B cell (primary cell): Measurements from ENCODE around the gene SLC6A20. TPM values are rescaled to one million over a fixed set of nuclear protein-coding genes. Genes with fewer than 3 reads are reported as not detected.

Source experiments
- ATAC-seq: fragments of 200-7000 bp; cut with Tn5 transposase; one replicate; pipeline ENCODE4 v1.10.0; 2021; ENCODE audit warnings: low read depth, mild to moderate bottlenecking, moderate number of reproducible peaks, moderate library complexity
- CTCF ChIA-PET: fragments of 350-600 bp; sonication (Branson Sonifier 250); formaldehyde crosslinking; loops from one replicate; lab custom pipeline; 2021; ENCODE audit warnings: antibody characterized with exemption, inconsistent platforms; lab: Charles Lee
- POLR2A ChIA-PET: fragments of 350-600 bp; sonication (Branson Sonifier 250); formaldehyde crosslinking; loops from one replicate; lab custom pipeline; 2021; ENCODE audit warnings: antibody characterized with exemption; lab: Charles Lee
- DNase-seq: peaks from one replicate; pipeline ENCODE4 v3.0.0; 2013
- H2AFZ ChIP-seq: 2 replicates; pipeline ENCODE4 v1.6.1; 2012; ENCODE audit warnings: mild to moderate bottlenecking, low read depth, low read length; ENCODE audit not compliant: insufficient read depth, poor library complexity, severe bottlenecking
- H3K27ac ChIP-seq, 2 donors: 1 replicate in 1 of 2; 2 replicates in 1 of 2; pipeline ENCODE4 v1.5.1; 2012 to 2013; ENCODE audit warnings: low read length in 2 of 2, mild to moderate bottlenecking in 2 of 2, moderate library complexity in 1 of 2
- H3K27me3 ChIP-seq, 4 experiments: fragments of 200-600 bp in 1 of 4; sonication (generic) in 1 of 4; replicated peaks in 1 of 4; 1 replicate in 2 of 4; 2 replicates in 2 of 4; pipeline versions ENCODE4 v1.6.1 to v1.7.0; 2013 to 2016; ENCODE audit warnings: low read length in 3 of 4, mild to moderate bottlenecking in 2 of 4, mixed read lengths in 1 of 4, moderate library complexity in 1 of 4; ENCODE audit not compliant: insufficient read depth in 4 of 4, control insufficient read depth in 3 of 4; ENCODE audit errors: control extremely low read depth in 1 of 4
- H3K36me3 ChIP-seq, 2 experiments: replicated peaks in 1 of 2; 1 replicate in 1 of 2; 2 replicates in 1 of 2; pipeline versions ENCODE4 v1.6.1 to v1.7.1; 2013; ENCODE audit warnings: low read length in 1 of 2; ENCODE audit not compliant: insufficient read depth in 2 of 2, control insufficient read depth in 1 of 2; ENCODE audit errors: control extremely low read depth in 1 of 2, extremely low read depth in 1 of 2
- H3K4me1 ChIP-seq, 2 donors: fragments of 200-600 bp in 1 of 2; sonication (generic) in 1 of 2; 1 replicate in 1 of 2; 2 replicates in 1 of 2; pipeline versions ENCODE4 v1.5.1 to v1.6.1; 2013 to 2017; ENCODE audit warnings: low read length in 2 of 2; ENCODE audit not compliant: control insufficient read depth in 2 of 2, insufficient read depth in 2 of 2
- H3K4me2 ChIP-seq: replicated peaks from 2 replicates; pipeline ENCODE3; 2012; ENCODE audit warnings: mild to moderate bottlenecking, low read depth, low read length; ENCODE audit not compliant: poor library complexity, severe bottlenecking
- H3K4me3 ChIP-seq, 5 experiments: fragments of 200-600 bp in 1 of 5; sonication (generic) in 1 of 5; 1 replicate in 3 of 5; 2 replicates in 2 of 5; pipeline versions ENCODE4 v1.5.1 to v1.7.0; 2011 to 2016; ENCODE audit warnings: low read length in 4 of 5, mild to moderate bottlenecking in 4 of 5, low read depth in 2 of 5, control low read depth in 1 of 5, moderate library complexity in 1 of 5; ENCODE audit not compliant: insufficient read depth in 1 of 5; ENCODE audit errors: control extremely low read depth in 1 of 5, extremely low read depth in 1 of 5
- H3K79me2 ChIP-seq: fragments of 200-600 bp; sonication (generic); one replicate; pipeline ENCODE4 v1.6.0; 2016; ENCODE audit warnings: low read length; ENCODE audit not compliant: control insufficient read depth, insufficient read depth
- H3K9ac ChIP-seq: fragments of 200-600 bp; sonication (generic); 2 replicates; pipeline ENCODE4 v1.6.1; 2017; ENCODE audit warnings: mild to moderate bottlenecking, low read length, moderate library complexity
- H3K9me3 ChIP-seq, 3 donors: one replicate each; pipeline versions ENCODE4 v1.6.1 to v1.7.1; 2013; ENCODE audit warnings: low read length in 2 of 3; ENCODE audit not compliant: control insufficient read depth in 2 of 3, insufficient read depth in 1 of 3; ENCODE audit errors: control extremely low read depth in 1 of 3
- H4K20me1 ChIP-seq: 2 replicates; pipeline ENCODE4 v1.6.0; 2012; ENCODE audit warnings: mild to moderate bottlenecking, low read length; ENCODE audit not compliant: insufficient read depth, control insufficient read depth, poor library complexity, severe bottlenecking
- H3K27ac Mint-ChIP-seq: one replicate; pipeline ENCODE4 v1.8.0; 2021; ENCODE audit warnings: mixed read lengths
- H3K27me3 Mint-ChIP-seq: one replicate; pipeline ENCODE4 v1.8.0; 2021; ENCODE audit warnings: mixed read lengths
- H3K4me1 Mint-ChIP-seq: one replicate; pipeline ENCODE4 v1.8.0; 2021; ENCODE audit warnings: mixed read lengths
- H3K4me3 Mint-ChIP-seq: one replicate; pipeline ENCODE4 v1.8.0; 2021; ENCODE audit warnings: mixed read lengths
- H3K9me3 Mint-ChIP-seq: one replicate; pipeline ENCODE4 v1.8.0; 2022; ENCODE audit warnings: mixed read lengths; ENCODE audit not compliant: insufficient read depth
- CTCF ChIP-seq: fragments of 200-600 bp; IDR thresholded peaks from one replicate; pipeline ENCODE4 v1.8.0; 2022; ENCODE audit warnings: antibody characterized with exemption, mild to moderate bottlenecking
- EZH2 ChIP-seq: IDR thresholded peaks from 2 replicates; pipeline ENCODE4 v1.6.1; 2012; ENCODE audit warnings: borderline replicate concordance, low read depth, mild to moderate bottlenecking, moderate library complexity, low read length; ENCODE audit not compliant: insufficient read depth, poor library complexity, severe bottlenecking
- WGBS: methylation state at CpG from one replicate; pipeline ENCODE4 v1.1.5; 2013; ENCODE audit warnings: missing lambda C conversion rate; ENCODE audit not compliant: insufficient coverage; 5-methylcytosine and 5-hydroxymethylcytosine counted together
- intact Hi-C: fragments of 100-400 bp; cut with micrococcal nuclease; formaldehyde crosslinking; loops from one replicate; pipeline ENCODE4 v1.10.0; 2022
- polyA plus RNA-seq: library from polyadenylated mRNA; depleted of rRNA; stranded (reverse); fragments of >200 nt; gene quantifications from 2 replicates; pipeline ENCODE4 v1.2.3, GENCODE V29; 2012
- total RNA-seq, 2 donors: library from RNA; stranded (reverse); fragments of 120-200 nt in 1 of 2; gene quantifications; 1 replicate in 1 of 2; 2 replicates in 1 of 2; pipeline versions ENCODE4 v1.2.3 to v1.2.4, GENCODE V29; 2013 to 2022

Gene SLC6A20
- total and polyA plus RNA-seq, 2 donors (not counting 1 experiment from before 2014, with no cell fraction given), result 0.32 TPM; not detected in 1

- no peaks in the 10 kb centered on the region for H3K9me3 ChIP-seq
- CTCF ChIA-PET, result interaction anchor here (0.7 kb wide), 1 partner anchor 60 kb away, joined by 3 read pairs; no protein-coding TSS in a partner anchor
- peaks cover 1 to 50% of the 10 kb centered on the region in 2 experiments for H3K36me3 ChIP-seq
- no peaks in the 10 kb centered on the region for H3K27me3 ChIP-seq
- WGBS, result no CpG with 5 or more reads among the region's 3 CpGs
- Mint-ChIP-seq H3K4me3 (no peak overlapping the region), H3K27ac (no peak overlapping the region), H3K27me3 (no peaks in the 10 kb centered on the region), H3K9me3 (no peaks in the 10 kb centered on the region), H3K4me1 (no peaks in the 10 kb centered on the region)
- H4K20me1 ChIP-seq, result no peaks in the 10 kb centered on the region
- no peaks in the 10 kb centered on the region for H3K79me2 ChIP-seq
- no peak overlapping the region for H3K4me2 ChIP-seq
- no peak overlapping the region for H2AFZ ChIP-seq
- no peak overlapping the region for H3K9ac ChIP-seq
- H3K4me3 ChIP-seq, result no peak overlapping the region
- no peaks in the 10 kb centered on the region for H3K4me1 ChIP-seq
- intact Hi-C loops, result loop anchor here (2.0 kb wide), 1 partner anchor 13 kb away; no protein-coding TSS in a partner anchor
- no peak for ATAC-seq
- POLR2A ChIA-PET, result no interaction called here
- H3K27ac ChIP-seq, result no peak overlapping the region
- TF ChIP-seq EZH2 (no peak), CTCF (no peak)
- no peak for DNase-seq
These were observed 76.5 kb downstream of the SLC6A20 start for GRCh38 chr3:45719655-45720487.

DNA sequence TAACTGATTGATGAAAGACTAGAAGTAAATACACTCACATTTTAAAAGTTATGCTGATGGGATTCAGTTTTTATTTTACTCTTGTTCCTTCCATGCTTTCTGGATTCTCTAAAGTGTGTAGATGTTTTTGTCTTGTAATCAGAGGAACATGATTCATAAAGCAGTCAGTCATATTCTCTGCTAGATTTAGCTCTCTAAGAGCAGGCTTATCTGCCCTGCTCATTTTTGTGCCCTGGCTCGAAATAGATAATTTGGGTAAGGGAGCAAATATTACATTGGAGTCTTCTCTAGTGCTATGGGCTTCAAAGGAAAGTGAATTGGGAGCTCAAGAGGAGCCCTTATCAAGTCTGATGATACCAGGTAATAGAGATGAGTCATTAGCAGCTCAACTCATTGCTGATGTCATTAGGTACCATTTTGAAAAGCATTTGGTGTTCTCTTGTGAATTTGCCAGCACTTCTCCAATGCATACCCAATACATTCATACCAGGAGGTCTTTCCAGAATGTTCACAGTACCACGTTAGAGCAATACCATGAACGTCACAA lies 79.5 kb downstream of the SLC6A20 start:
- Mint-ChIP-seq H3K9me3 (no peaks in the 10 kb centered on the region), H3K27me3 (no peaks in the 10 kb centered on the region)

More for the DNA sequence above, 79.5 kb downstream of the SLC6A20 start:
- POLR2A ChIA-PET, result no interaction called here
- no CpG with 5 or more reads among the region's 3 CpGs for WGBS
- TF ChIP-seq CTCF (no peak), EZH2 (no peak)
- H3K9me3 ChIP-seq, result no peaks in the 10 kb centered on the region
- CTCF ChIA-PET, result interaction anchor here (0.7 to 1.7 kb wide), 2 partner anchors 205 to 470 kb away, joined by 3 to 5 read pairs; no protein-coding TSS in a partner anchor
- DNase-seq, result no peak
- Mint-ChIP-seq H3K27ac (no peak overlapping the region), H3K4me1 (no peaks in the 10 kb centered on the region), H3K4me3 (no peak overlapping the region)
- H3K79me2 ChIP-seq, result no peaks in the 10 kb centered on the region
- no peaks in the 10 kb centered on the region for H3K27me3 ChIP-seq
- no peak overlapping the region for H3K27ac ChIP-seq
- H3K9ac ChIP-seq, result no peak overlapping the region
- no peaks in the 10 kb centered on the region for H4K20me1 ChIP-seq
- no peak overlapping the region for H2AFZ ChIP-seq
- H3K36me3 ChIP-seq, result peaks cover 3 to 48% of the 10 kb centered on the region in 2 experiments
- H3K4me3 ChIP-seq, result no peak overlapping the region
- H3K4me2 ChIP-seq, result no peak overlapping the region
- ATAC-seq, result no peak
- intact Hi-C loops, result no loop called here
- H3K4me1 ChIP-seq, result no peaks in the 10 kb centered on the region
